AG04450 (cell line): ENCODE measurements around the gene ZC3H4. TPM values are rescaled to one million over a fixed set of nuclear protein-coding genes. Genes with fewer than 3 reads are reported as not detected.
A peak's percentile ranks its signal among the peaks of the same experiment; 100 is the strongest.

ENCODE experiments used
- CTCF ChIA-PET: fragments of 300-600, 350-600 bp; formaldehyde crosslinking; extraction: SDS; loops from one replicate; lab custom pipeline; 2022; ENCODE audit warnings: antibody characterized with exemption, inconsistent platforms; lab: Charles Lee
- POLR2A ChIA-PET: fragments of 350-600 bp; formaldehyde crosslinking; extraction: SDS; loops from one replicate; lab custom pipeline; 2021; ENCODE audit warnings: antibody characterized with exemption, inconsistent platforms; lab: Yijun Ruan, JAX
- DNase-seq: peaks from one replicate; pipeline ENCODE4 v3.0.0-alpha.2; 2011; ENCODE audit warnings: low read depth, low spot score
- H3K27ac ChIP-seq: one replicate; pipeline ENCODE4 v1.5.1; 2012; ENCODE audit warnings: low read depth, low read length, control low read depth
- H3K27me3 ChIP-seq: one replicate; pipeline ENCODE4 v1.6.0; 2012; ENCODE audit warnings: low read length; ENCODE audit not compliant: control insufficient read depth, insufficient read depth
- H3K4me3 ChIP-seq: 2 replicates; pipeline ENCODE4 v1.5.1; 2011; ENCODE audit warnings: mild to moderate bottlenecking, low read depth, low read length, control low read depth
- H3K9me3 ChIP-seq: 2 replicates; pipeline ENCODE4 v1.5.1; 2012; ENCODE audit warnings: low read length; ENCODE audit not compliant: control insufficient read depth, insufficient read depth
- polyA plus RNA-seq: library from polyadenylated mRNA; depleted of rRNA; stranded (reverse); fragments of >200 nt; gene quantifications from 2 replicates; pipeline ENCODE4 v1.2.3, GENCODE V29; 2011
- TF ChIP-seq, protein P1 (sequence below): IDR thresholded peaks from 2 replicates; pipeline ENCODE4 v1.5.1; 2011; ENCODE audit warnings: low read depth, low read length, control low read depth, inconsistent platforms

ZC3H4 gene
- polyA plus RNA-seq, 1 experiment = 4.9 TPM

GRCh38 chr19:47157431-47158321 lies 44.1 kb upstream of the ZC3H4 start:
- H3K27me3 ChIP-seq = no peaks in the 10 kb centered on the region
- TF ChIP-seq, protein P1, sequence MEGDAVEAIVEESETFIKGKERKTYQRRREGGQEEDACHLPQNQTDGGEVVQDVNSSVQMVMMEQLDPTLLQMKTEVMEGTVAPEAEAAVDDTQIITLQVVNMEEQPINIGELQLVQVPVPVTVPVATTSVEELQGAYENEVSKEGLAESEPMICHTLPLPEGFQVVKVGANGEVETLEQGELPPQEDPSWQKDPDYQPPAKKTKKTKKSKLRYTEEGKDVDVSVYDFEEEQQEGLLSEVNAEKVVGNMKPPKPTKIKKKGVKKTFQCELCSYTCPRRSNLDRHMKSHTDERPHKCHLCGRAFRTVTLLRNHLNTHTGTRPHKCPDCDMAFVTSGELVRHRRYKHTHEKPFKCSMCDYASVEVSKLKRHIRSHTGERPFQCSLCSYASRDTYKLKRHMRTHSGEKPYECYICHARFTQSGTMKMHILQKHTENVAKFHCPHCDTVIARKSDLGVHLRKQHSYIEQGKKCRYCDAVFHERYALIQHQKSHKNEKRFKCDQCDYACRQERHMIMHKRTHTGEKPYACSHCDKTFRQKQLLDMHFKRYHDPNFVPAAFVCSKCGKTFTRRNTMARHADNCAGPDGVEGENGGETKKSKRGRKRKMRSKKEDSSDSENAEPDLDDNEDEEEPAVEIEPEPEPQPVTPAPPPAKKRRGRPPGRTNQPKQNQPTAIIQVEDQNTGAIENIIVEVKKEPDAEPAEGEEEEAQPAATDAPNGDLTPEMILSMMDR = 0 out of 2 replicates have a peak, but pooled peaks have one; percentile 5
- H3K9me3 ChIP-seq = no peaks in the 10 kb centered on the region
- CTCF ChIA-PET = interaction anchor here (0.5 to 4.7 kb wide), 9 partner anchors 8 to 91 kb away, joined by 3 to 35 read pairs (median 4); no protein-coding TSS in a partner anchor
- H3K27ac ChIP-seq = peak overlapping the region; percentile 69
- no peak overlapping the region for H3K4me3 ChIP-seq
- POLR2A ChIA-PET = interaction anchor here (0.5 to 1.9 kb wide), 6 partner anchors 42 to 85 kb away, joined by 3 to 14 read pairs (median 4); partner anchors contain the start of gene ZC3H4
- DNase-seq = peak; percentile 50

DNA sequence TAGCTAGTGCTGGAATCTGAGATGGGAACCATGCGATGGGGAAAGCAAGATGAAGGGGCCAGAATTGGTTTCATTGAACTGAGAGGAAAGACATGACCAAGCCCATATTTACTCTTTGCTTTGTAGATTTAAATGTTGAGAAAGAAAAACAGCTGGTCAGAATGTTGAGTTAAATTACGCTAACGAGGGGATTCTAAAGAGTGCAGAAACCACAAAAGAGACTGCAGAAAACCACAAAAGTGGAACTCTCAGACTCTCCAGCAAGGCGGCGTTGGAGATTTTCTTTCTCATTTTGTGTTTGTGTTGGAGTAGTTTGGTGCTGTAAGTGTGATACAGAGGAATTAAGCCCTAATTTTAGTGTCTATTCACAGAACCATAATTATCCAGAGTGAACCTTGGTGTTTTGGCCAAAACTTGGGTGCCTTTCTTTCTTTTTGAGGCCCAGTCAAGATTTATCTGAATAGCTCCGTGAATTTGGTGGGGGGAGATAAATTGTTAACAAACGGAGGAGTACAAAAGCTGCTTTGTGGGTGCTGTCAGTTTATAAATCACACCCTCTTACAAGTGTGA lies 43.4 kb upstream of the ZC3H4 start:
- no peaks in the 10 kb centered on the region for H3K9me3 ChIP-seq
- H3K4me3 ChIP-seq = no peak overlapping the region
- no peak for DNase-seq
- TF ChIP-seq, protein P1 = no peak
- H3K27me3 ChIP-seq = no peaks in the 10 kb centered on the region
- ChIA-PET POLR2A (interaction anchor here (0.5 to 1.9 kb wide), 6 partner anchors 43 to 100 kb away, joined by 3 to 14 read pairs (median 3); partner anchors contain the start of gene ZC3H4), CTCF (interaction anchor here (1.0 to 4.7 kb wide), 7 partner anchors 9 to 90 kb away, joined by 3 to 35 read pairs (median 9); no protein-coding TSS in a partner anchor)
- peak overlapping the region; percentile 69 for H3K27ac ChIP-seq

- Histone ChIP-seq H3K4me3 (no peak overlapping the region), H3K27ac (peak overlapping the region; percentile 21), H3K9me3 (no peaks in the 10 kb centered on the region), H3K27me3 (no peaks in the 10 kb centered on the region)
- no peak for DNase-seq
- TF ChIP-seq, protein P1 = no peak
- CTCF ChIA-PET = interaction anchor here (6.7 to 12.7 kb wide), 2 partner anchors 55 to 91 kb away, joined by 58 to 351 read pairs; no protein-coding TSS in a partner anchor
- POLR2A ChIA-PET = interaction anchor here (0.8 kb wide), 1 partner anchor 71 kb away, joined by 3 read pairs; no protein-coding TSS in a partner anchor
Measured at GRCh38 chr19:47155148-47155547, 41.6 kb upstream of the ZC3H4 start.

DNA sequence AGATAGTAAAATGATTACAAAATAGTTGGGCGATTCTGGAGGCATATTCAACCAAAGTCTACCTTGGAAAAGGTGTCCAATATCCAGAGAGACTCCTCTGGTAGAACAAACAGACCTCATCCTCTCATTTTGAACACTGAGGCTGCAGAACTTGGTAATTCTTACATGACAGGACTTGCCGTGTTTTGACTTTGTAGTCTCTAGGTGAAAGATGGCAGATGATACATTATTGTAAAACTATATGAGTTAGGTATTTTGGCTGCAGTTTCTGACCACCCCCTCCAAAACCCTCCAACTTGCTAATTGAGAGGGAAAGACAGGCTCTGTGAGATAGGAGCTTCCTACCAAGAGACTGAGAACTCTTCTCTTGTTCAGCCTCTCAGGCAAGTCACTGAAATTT lies 39.7 kb upstream of the ZC3H4 start:
- ChIA-PET POLR2A (no interaction called here), CTCF (interaction anchor here (6.7 to 12.7 kb wide), 2 partner anchors 57 to 92 kb away, joined by 58 to 351 read pairs; no protein-coding TSS in a partner anchor)
- Histone ChIP-seq H3K4me3 (no peak overlapping the region), H3K27me3 (no peaks in the 10 kb centered on the region), H3K27ac (no peak overlapping the region), H3K9me3 (no peaks in the 10 kb centered on the region)
- DNase-seq = no peak
- TF ChIP-seq, protein P1 = no peak
